HG03159 (cell line): ENCODE data around the gene RHBDF2.
"Not testable (repeated sequence)": the region's sequence is repeated elsewhere in the genome, so short reads cannot be mapped to it uniquely, and the experiment has no call there.

ENCODE experiments used
- ATAC-seq: cut with Tn5 transposase; IDR thresholded peaks from one replicate; pipeline ENCODE4 v1.9.1; 2021; ENCODE audit warnings: mild to moderate bottlenecking, moderate library complexity; ENCODE audit not compliant: unreplicated experiment

RHBDF2 gene

GRCh38 chr17:76538281-76538931 is 37.2 kb upstream of the RHBDF2 start:
- ATAC-seq = no peak

GRCh38 chr17:76537578-76538280 is 36.5 kb upstream of the RHBDF2 start, which contains the start of gene CYGB:
Gene CYGB (minus strand): TSS chr17:76537709. CDS start chr17:76537542, 167 bp downstream.
- ATAC-seq = no peak

GRCh38 chr17:76537288-76537577 is 36.0 kb upstream of the RHBDF2 start:
- ATAC-seq = no peak

GRCh38 chr17:76536511-76537287 is 35.5 kb upstream of the RHBDF2 start:
- no peak for ATAC-seq

GRCh38 chr17:76535788-76536510 is 34.7 kb upstream of the RHBDF2 start:
- no peak for ATAC-seq

GRCh38 chr17:76534831-76535732 is 33.9 kb upstream of the RHBDF2 start:
- no peak for ATAC-seq

- not testable (repeated sequence) for ATAC-seq
Observed at GRCh38 chr17:76533640-76534359, 32.6 kb upstream of the RHBDF2 start.

GRCh38 chr17:76532072-76532651 is 30.9 kb upstream of the RHBDF2 start:
- no peak for ATAC-seq

- no peak for ATAC-seq
Observed at GRCh38 chr17:76531486-76532038, 30.3 kb upstream of the RHBDF2 start.

- no peak for ATAC-seq
Observed at GRCh38 chr17:76530811-76531485, 29.7 kb upstream of the RHBDF2 start.

GRCh38 chr17:76530095-76530723 is 29.0 kb upstream of the RHBDF2 start:
- no peak for ATAC-seq

- no peak for ATAC-seq
Observed at GRCh38 chr17:76529224-76530094, 28.2 kb upstream of the RHBDF2 start.

GRCh38 chr17:76528528-76529223 is 27.5 kb upstream of the RHBDF2 start:
- ATAC-seq = no peak

- no peak for ATAC-seq
Observed at GRCh38 chr17:76528156-76528527, 26.9 kb upstream of the RHBDF2 start.

- ATAC-seq = no peak
Observed at GRCh38 chr17:76527430-76528111, 26.3 kb upstream of the RHBDF2 start.

- not testable (repeated sequence) for ATAC-seq
Observed at GRCh38 chr17:76527016-76527415, 25.8 kb upstream of the RHBDF2 start.
